GM12891 (cell line): ENCODE measurements around the gene UBE2I.

ENCODE experiments used
- PAX5 ChIP-seq: IDR thresholded peaks from 2 replicates; pipeline ENCODE4 v1.6.1; 2011; ENCODE audit warnings: low read length, moderate library complexity, mild to moderate bottlenecking; ENCODE audit not compliant: insufficient read depth, severe bottlenecking
- POLR2A ChIP-seq: IDR thresholded peaks from 2 replicates; pipeline ENCODE4 v1.6.1; 2011; ENCODE audit warnings: low read depth, low read length, control low read depth
- POLR2AphosphoS5 ChIP-seq: IDR thresholded peaks from 2 replicates; pipeline ENCODE4 v1.6.1; 2011; ENCODE audit warnings: low read depth, low read length, control low read depth
- POU2F2 ChIP-seq: IDR thresholded peaks from 2 replicates; pipeline ENCODE4 v1.6.1; 2011; ENCODE audit warnings: low read depth, mild to moderate bottlenecking, control low read depth, low read length, moderate library complexity
- SPI1 ChIP-seq: IDR thresholded peaks from 2 replicates; pipeline ENCODE4 v1.6.1; 2011; ENCODE audit warnings: low read depth, low read length, control low read depth
- TAF1 ChIP-seq: IDR thresholded peaks from 2 replicates; pipeline ENCODE4 v1.6.1; 2011; ENCODE audit warnings: low read depth, low read length, control low read depth

DNA sequence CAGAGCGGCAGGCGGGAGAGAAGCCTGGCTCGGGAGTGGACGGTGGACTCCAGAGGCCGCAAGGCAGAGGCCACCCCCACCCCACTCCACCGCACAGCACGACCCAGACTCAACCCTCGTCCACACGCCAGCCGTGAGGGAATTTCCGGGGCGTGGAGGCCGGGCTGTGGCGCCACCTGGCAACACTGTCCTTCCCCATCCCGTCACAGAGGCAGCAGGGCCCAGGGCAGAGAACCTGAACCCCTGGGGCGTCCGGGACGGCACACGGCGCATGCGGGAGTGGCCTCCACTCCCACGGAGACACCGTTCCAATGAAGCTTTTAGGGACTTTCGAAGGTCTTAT is 65.8 kb downstream of the UBE2I start:
- no peak for TF ChIP-seq TAF1
- TF ChIP-seq POLR2A = no peak
- no peak for TF ChIP-seq POLR2AphosphoS5
- no peak for TF ChIP-seq POU2F2
- no peak for TF ChIP-seq PAX5
- no peak for TF ChIP-seq SPI1
